SJSA1 (cell line): ENCODE results near the gene ZC3H4. TPM values are rescaled to one million over a fixed set of nuclear protein-coding genes. Genes with fewer than 3 reads are reported as not detected.
A peak's percentile ranks its signal among the peaks of the same experiment; 100 is the strongest.
"Not testable (repeated sequence)": the region's sequence is repeated elsewhere in the genome, so short reads cannot be mapped to it uniquely, and the experiment has no call there.

Experiments
- DNase-seq, 2 experiments: peaks; one replicate each; pipeline ENCODE4 v3.0.0-alpha.2; 2015 to 2020; ENCODE audit warnings: low spot score in 2 of 2, low read depth in 1 of 2
- H3K27ac ChIP-seq: fragments of 250-450 bp; sonication (Bioruptor Pico); 2 replicates; pipeline ENCODE4 v1.5.1; 2020; ENCODE audit warnings: mild to moderate bottlenecking, moderate library complexity
- H3K27me3 ChIP-seq: fragments of 250-450 bp; sonication (Bioruptor Pico); replicated peaks from 2 replicates; pipeline ENCODE4 v1.5.1; 2020; ENCODE audit warnings: mild to moderate bottlenecking, moderate library complexity
- H3K36me3 ChIP-seq: fragments of 250-450 bp; sonication (Bioruptor Pico); 2 replicates; pipeline ENCODE4 v1.5.1; 2020; ENCODE audit warnings: mild to moderate bottlenecking
- H3K4me1 ChIP-seq: fragments of 250-450 bp; sonication (Bioruptor Pico); replicated peaks from 2 replicates; pipeline ENCODE4 v1.6.1; 2021; ENCODE audit warnings: mild to moderate bottlenecking
- H3K4me3 ChIP-seq: fragments of 250-450 bp; sonication (Bioruptor Pico); 2 replicates; pipeline ENCODE4 v1.5.1; 2020; ENCODE audit warnings: mild to moderate bottlenecking
- H3K9me3 ChIP-seq: fragments of 250-450 bp; sonication (Bioruptor Pico); replicated peaks from 2 replicates; pipeline ENCODE4 v1.5.1; 2020; ENCODE audit warnings: mild to moderate bottlenecking
- total RNA-seq: library from RNA; depleted of rRNA; stranded (reverse); fragments of >200 nt; shearing (Covaris generic); gene quantifications from 2 replicates; pipeline ENCODE4 v1.2.3, GENCODE V29; 2014

Gene ZC3H4
- total RNA-seq, 1 experiment from 2014 or later = 11.1 TPM

DNA sequence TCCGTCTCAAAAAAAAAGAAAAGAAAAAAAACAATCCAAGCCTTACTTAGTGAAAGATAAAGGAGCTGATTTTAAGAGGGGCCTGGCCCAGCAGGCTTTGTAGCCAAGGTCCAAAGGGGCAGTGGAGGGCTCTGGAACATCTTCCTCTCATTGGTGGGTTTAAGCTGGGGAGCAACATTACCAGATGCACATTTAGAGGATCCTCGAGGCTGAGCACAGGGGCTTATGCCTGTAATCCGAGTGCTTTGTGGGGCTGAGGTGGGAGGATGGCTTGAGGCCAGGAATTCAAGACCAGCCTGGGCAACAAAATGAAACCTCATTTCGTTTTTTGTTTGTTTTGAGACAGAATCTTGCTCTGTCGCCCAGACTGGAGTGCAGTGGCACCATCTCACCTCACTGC lies 57.2 kb downstream of the ZC3H4 start:
- H3K4me1 ChIP-seq = peaks cover 16% of the 10 kb centered on the region
- no peak overlapping the region for H3K4me3 ChIP-seq
- H3K27ac ChIP-seq = no peak overlapping the region
- no peaks in the 10 kb centered on the region for H3K36me3 ChIP-seq
- no peaks in the 10 kb centered on the region for H3K27me3 ChIP-seq
- DNase-seq = no peak
- no peaks in the 10 kb centered on the region for H3K9me3 ChIP-seq

GRCh38 chr19:47050562-47050961 lies 63.0 kb downstream of the ZC3H4 start:
- DNase-seq, H3K27ac ChIP-seq, H3K9me3 ChIP-seq: not testable (repeated sequence)

GRCh38 chr19:47049307-47049700 lies 64.3 kb downstream of the ZC3H4 start:
- peaks cover 4% of the 10 kb centered on the region; the same call in 1 of the 2 replicates for H3K36me3 ChIP-seq
- peaks cover 5% of the 10 kb centered on the region; the same call in 1 of the 2 replicates for H3K9me3 ChIP-seq
- DNase-seq = peak; percentile 70 to 83
- no peaks in the 10 kb centered on the region for H3K27me3 ChIP-seq
- H3K27ac ChIP-seq = peak overlapping the region; percentile 76
- peaks cover 23% of the 10 kb centered on the region for H3K4me1 ChIP-seq
- H3K4me3 ChIP-seq = peak overlapping the region; percentile 73

More at GRCh38 chr19:47050562-47050961, 63.0 kb downstream of the ZC3H4 start:
- H3K27me3 ChIP-seq, H3K36me3 ChIP-seq, H3K4me3 ChIP-seq: not testable (repeated sequence)
- peaks cover 23% of the 10 kb centered on the region for H3K4me1 ChIP-seq

DNA sequence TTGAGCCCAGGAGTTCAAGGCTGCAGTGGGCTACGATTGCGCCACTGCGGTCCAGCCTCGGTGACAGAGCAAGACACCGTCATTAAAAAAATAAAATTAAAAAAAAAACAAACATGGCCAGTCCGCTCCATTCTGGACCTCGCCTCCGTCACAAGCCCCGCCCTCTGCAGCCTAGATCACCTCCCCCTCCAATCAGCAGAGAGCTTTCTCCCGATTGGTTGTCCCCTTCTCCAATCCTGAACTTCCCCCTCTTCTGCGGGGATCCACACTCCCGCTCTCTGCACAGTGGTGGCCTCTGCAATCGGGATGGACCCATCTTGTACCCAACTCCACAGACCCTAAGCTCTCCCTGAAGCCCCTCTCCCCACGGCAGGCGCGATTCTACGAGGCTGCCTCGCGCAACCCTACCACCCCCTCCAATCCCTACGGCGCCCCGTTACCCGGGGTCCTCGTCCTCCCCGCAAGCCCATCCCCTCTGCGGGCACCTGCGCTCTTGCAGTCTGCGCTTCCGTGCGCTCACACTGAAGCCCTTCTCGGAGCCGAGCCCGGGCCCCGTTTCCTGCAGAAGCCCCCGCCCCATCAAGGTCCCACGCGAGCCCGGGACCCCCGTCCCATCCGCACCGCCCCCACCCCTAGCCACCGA lies 65.7 kb downstream of the ZC3H4 start:
- no peak overlapping the region for H3K27ac ChIP-seq
- H3K36me3 ChIP-seq = peaks cover 4% of the 10 kb centered on the region; the same call in 1 of the 2 replicates
- H3K9me3 ChIP-seq = peaks cover 5% of the 10 kb centered on the region; the same call in 1 of the 2 replicates
- no peaks in the 10 kb centered on the region for H3K27me3 ChIP-seq
- peaks cover 23% of the 10 kb centered on the region for H3K4me1 ChIP-seq
- DNase-seq = peak; percentile 78 to 88
- peak overlapping the region; percentile 73 for H3K4me3 ChIP-seq

DNA sequence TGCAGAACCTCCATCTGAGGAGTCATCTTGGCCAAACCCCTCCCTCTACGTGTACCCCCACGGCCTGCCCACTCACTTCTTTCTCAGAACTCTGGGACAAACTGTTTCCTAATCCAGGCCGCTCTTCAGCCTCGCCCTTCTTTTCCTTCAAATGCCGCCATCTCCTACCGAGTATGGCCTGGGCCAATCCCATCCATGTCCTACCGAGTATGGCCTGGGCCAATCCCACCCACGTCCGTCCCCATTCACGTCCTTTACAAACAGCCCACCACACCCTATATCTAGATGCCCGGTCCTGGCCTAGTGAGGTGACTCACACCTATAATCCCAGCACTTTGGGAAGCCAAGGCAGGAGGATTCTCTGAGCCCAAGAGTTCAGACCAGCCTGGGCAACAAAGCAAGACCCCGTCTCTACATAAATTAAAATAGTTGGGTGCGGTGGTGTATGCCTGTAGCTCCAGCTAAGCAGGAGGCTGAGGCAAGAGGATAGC lies 66.3 kb downstream of the ZC3H4 start:
- H3K9me3 ChIP-seq = peaks cover 5% of the 10 kb centered on the region; the same call in 1 of the 2 replicates
- peaks cover 23% of the 10 kb centered on the region for H3K4me1 ChIP-seq
- H3K27ac ChIP-seq = no peak overlapping the region
- DNase-seq = no peak
- H3K4me3 ChIP-seq = peak overlapping the region; percentile 73
- H3K27me3 ChIP-seq = no peaks in the 10 kb centered on the region
- H3K36me3 ChIP-seq = peaks cover 4% of the 10 kb centered on the region; the same call in 1 of the 2 replicates

DNA sequence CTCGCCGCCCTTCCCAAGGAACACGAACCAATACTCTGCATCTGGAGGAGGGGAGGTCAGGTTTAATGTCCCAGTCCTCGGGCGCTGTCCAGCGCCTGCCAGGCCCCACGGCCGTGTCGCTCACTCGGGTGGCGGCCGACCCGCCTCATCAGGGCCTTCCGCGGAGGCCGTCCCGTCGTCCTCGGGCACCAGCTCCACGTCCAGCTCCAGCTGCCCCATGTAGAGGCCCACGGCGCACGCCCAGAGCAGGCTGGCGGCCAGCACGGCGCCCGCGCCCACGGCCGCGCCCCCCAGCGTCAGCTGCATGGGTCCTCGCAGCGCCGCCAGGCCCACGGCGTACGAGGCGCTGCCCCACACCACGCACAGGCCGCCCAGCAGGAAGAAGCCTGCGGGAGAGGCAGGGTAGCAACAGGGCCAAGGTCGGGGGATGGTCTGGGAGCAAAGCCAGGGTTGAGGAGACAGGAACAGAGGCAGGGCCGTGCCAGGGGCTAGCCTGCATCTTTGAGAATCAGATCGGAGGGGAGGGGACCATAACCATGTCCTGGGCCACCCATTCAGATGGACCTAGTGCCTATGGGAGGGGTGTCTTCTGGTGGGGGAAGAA lies 67.6 kb downstream of the ZC3H4 start:
- H3K9me3 ChIP-seq = peaks cover 5% of the 10 kb centered on the region; the same call in 1 of the 2 replicates
- DNase-seq = no peak
- no peak overlapping the region for H3K4me3 ChIP-seq
- peaks cover 23% of the 10 kb centered on the region for H3K4me1 ChIP-seq
- H3K27ac ChIP-seq = no peak overlapping the region
- peaks cover 4% of the 10 kb centered on the region; the same call in 1 of the 2 replicates for H3K36me3 ChIP-seq
- no peaks in the 10 kb centered on the region for H3K27me3 ChIP-seq

- Histone ChIP-seq H3K4me3 (no peak overlapping the region), H3K27ac (no peak overlapping the region), H3K36me3 (peaks cover 4% of the 10 kb centered on the region; the same call in 1 of the 2 replicates), H3K9me3 (peaks cover 5% of the 10 kb centered on the region; the same call in 1 of the 2 replicates), H3K27me3 (no peaks in the 10 kb centered on the region), H3K4me1 (peaks cover 19% of the 10 kb centered on the region)
- DNase-seq = no peak
These were observed 68.4 kb downstream of the ZC3H4 start for GRCh38 chr19:47044946-47045866.

DNA sequence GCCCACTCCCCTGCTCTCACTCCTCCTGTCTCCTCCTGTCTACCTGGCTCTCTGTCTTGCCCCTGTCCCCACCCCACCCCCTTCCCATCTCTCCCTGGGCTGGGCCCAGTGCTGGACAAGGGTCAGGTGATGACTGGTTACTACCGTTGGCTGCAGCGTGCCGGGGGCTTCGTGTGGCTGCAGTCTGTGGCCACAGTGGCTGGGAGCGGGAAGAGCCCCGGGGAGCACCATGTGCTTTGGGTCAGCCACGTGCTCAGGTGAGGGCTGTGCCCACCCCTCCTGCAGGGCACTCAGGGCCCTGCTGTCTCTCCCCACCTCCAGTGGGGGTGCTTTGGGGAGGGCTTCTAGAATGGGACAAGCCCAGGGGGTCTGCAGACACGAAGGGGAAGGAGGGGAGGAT lies 72.7 kb downstream of the ZC3H4 start:
- H3K27ac ChIP-seq = no peak overlapping the region
- no peak for DNase-seq
- no peaks in the 10 kb centered on the region for H3K9me3 ChIP-seq

DNA sequence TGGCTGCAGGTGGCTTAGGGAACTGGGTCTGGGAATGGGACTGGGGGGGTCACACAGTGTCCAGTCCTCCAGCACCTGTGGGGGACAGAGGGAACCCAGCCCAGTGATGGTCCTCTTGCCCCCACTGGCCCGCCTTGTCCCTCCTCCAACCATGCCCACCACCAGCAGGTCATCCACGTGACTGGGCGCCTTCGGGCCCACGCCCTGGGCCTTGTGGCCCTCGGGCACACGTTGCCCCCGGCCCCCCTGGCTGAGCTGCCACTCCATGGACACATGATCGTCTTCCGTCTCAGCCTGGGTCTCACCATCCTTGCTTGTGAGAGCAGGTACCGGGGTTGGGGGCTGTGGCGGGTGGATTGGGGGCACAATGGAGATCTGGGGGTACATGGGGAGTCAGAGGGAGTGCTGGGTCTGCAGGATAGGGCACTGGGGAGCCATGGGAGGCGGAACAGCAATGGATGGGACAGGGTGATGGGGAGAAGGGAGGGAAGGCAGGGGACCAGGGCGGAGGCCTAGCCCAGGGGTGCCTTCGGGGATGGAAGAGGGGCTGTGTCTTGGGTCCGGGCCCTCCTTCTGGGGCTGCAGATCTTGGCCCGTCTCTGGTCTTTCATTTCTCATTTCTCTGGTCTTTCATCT lies 74.2 kb downstream of the ZC3H4 start:
- H3K9me3 ChIP-seq = no peaks in the 10 kb centered on the region
- DNase-seq = no peak
- no peaks in the 10 kb centered on the region; the same call in 1 of the 2 replicates for H3K27me3 ChIP-seq
- H3K27ac ChIP-seq = no peak overlapping the region
- H3K36me3 ChIP-seq = no peaks in the 10 kb centered on the region
- no peak overlapping the region for H3K4me3 ChIP-seq
- peaks cover 23% of the 10 kb centered on the region for H3K4me1 ChIP-seq

More for the DNA sequence above, 72.7 kb downstream of the ZC3H4 start:
- H3K36me3 ChIP-seq = no peaks in the 10 kb centered on the region
- H3K4me1 ChIP-seq = peaks cover 11% of the 10 kb centered on the region
- no peak overlapping the region for H3K4me3 ChIP-seq
- no peaks in the 10 kb centered on the region for H3K27me3 ChIP-seq

DNA sequence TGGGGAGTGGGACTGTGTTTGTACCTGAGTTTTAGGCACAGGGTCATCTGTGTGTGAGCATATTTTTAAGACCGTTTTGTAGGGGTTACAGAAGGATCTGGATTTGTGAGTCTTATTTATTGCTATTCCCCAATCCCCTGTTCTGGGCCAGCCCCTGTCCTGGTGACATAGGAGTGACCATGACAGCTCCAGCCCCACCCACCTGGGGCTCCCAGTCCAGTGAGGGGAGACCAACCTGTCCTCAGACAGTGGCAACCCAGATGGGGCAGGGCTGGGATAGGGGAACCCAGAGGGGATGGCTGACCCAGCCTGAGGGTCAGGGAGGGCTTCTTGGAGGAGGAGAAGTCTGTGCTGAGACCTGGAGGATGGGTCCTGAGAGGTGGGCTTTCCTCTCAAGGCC lies 75.8 kb downstream of the ZC3H4 start:
- no peak overlapping the region for H3K4me3 ChIP-seq
- H3K27me3 ChIP-seq = no peaks in the 10 kb centered on the region; the same call in 1 of the 2 replicates
- DNase-seq = no peak
- no peak overlapping the region for H3K27ac ChIP-seq
- no peaks in the 10 kb centered on the region for H3K36me3 ChIP-seq
- H3K9me3 ChIP-seq = no peaks in the 10 kb centered on the region
- peaks cover 23% of the 10 kb centered on the region for H3K4me1 ChIP-seq

GRCh38 chr19:47036097-47036651 lies 77.4 kb downstream of the ZC3H4 start:
- Histone ChIP-seq H3K27me3 (no peaks in the 10 kb centered on the region; the same call in 1 of the 2 replicates), H3K4me3 (peak overlapping the region; percentile 38), H3K27ac (no peak overlapping the region), H3K4me1 (peaks cover 23% of the 10 kb centered on the region), H3K36me3 (no peaks in the 10 kb centered on the region), H3K9me3 (no peaks in the 10 kb centered on the region)
- no peak for DNase-seq

GRCh38 chr19:47035127-47036096 lies 78.2 kb downstream of the ZC3H4 start:
- Histone ChIP-seq H3K36me3 (no peaks in the 10 kb centered on the region), H3K4me1 (peaks cover 23% of the 10 kb centered on the region), H3K4me3 (peak overlapping the region; percentile 38), H3K27me3 (no peaks in the 10 kb centered on the region; the same call in 1 of the 2 replicates), H3K9me3 (no peaks in the 10 kb centered on the region), H3K27ac (no peak overlapping the region)
- DNase-seq = peak; percentile 88 to 93
